Lower leg skin (tissue), 4 donors: ENCODE data around the gene ULBP3. TPM values are rescaled to one million over a fixed set of nuclear protein-coding genes. Genes with fewer than 3 reads are reported as not detected.

Source experiments
- DNase-seq, 2 donors: peaks; one replicate each; pipeline ENCODE4 v3.0.0-alpha.2; 2019; ENCODE audit warnings: low spot score in 2 of 2
- H3K4me3 ChIP-seq: fragments of 200-600 bp; sonication (generic); 2 replicates; pipeline ENCODE4 v1.5.1; 2017; ENCODE audit warnings: mild to moderate bottlenecking, low read depth; ENCODE audit not compliant: poor library complexity, severe bottlenecking
- POLR2A ChIP-seq, 2 donors: fragments of 450-650 bp; IDR thresholded peaks; one replicate each; pipeline ENCODE4 v1.6.1; 2016 to 2017; ENCODE audit warnings: antibody characterized with exemption in 2 of 2, mild to moderate bottlenecking in 1 of 2, moderate library complexity in 1 of 2
- WGBS, 2 donors: methylation state at CpG; one replicate each; pipeline ENCODE4 v1.1.5; 2018; 5-methylcytosine and 5-hydroxymethylcytosine counted together
- intact Hi-C: fragments of 100-400 bp; cut with DNase I; formaldehyde crosslinking; loops from one replicate; pipeline ENCODE4 v1.15.0; 2023; ENCODE audit warnings: low total_unique reads
- total RNA-seq, 4 donors: library from RNA; depleted of rRNA; stranded (reverse); fragments of >200 nt; gene quantifications; one replicate each; pipeline ENCODE4 v1.1.0, GENCODE V29; 2016
- TF ChIP-seq, protein P1 (sequence below), 3 donors: fragments of 450-650 bp; IDR thresholded peaks; one replicate each; pipeline ENCODE4 v1.5.1; 2016; ENCODE audit warnings: antibody characterized with exemption in 3 of 3, mild to moderate bottlenecking in 3 of 3, moderate library complexity in 2 of 3

Gene ULBP3
- total RNA-seq, 4 donors from 2014 or later: 1.2 to 2.4 (median 1.2) TPM; not detected in 1

DNA sequence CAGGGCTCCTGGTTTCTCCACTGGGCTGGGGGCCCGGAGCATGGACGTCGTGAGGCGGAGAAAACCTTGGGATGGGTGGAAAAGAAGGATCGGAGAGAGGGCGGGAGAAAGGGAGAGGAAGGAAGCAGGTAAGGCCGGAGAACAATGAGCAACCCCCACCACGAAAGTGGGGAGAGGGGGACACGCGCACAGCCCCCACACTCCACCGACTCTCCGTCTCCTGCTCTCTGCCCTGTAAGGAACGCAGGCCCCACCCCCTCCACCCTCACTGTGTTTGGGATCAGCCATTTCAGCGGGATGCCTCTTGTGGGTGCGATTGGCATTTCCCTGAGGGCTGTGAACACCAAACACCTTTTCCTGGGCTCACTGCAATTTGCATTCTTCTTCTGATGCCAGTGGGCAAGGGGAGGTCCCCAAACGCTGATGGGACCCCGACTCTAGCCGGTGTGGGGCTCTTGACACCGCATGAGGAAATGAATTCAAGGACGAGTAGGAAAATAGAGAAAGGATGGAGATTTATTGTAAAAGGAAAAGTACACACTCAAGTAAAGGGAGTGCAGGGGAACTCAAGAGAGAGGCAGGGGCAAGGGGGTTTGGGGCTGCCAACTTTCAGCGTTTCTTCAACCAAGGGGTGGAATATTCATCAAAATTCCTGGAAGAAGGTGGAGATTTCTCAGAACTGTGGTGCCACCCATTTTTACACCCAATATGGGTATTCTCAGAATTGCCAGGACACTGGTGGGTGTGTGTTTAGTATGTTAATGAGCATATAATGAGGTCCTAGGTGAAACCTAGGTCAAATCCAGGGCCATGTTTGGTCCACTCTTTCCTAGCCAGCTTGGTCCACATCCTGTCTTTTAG lies 30.5 kb downstream of the ULBP3 start:
- TF ChIP-seq, protein P1, sequence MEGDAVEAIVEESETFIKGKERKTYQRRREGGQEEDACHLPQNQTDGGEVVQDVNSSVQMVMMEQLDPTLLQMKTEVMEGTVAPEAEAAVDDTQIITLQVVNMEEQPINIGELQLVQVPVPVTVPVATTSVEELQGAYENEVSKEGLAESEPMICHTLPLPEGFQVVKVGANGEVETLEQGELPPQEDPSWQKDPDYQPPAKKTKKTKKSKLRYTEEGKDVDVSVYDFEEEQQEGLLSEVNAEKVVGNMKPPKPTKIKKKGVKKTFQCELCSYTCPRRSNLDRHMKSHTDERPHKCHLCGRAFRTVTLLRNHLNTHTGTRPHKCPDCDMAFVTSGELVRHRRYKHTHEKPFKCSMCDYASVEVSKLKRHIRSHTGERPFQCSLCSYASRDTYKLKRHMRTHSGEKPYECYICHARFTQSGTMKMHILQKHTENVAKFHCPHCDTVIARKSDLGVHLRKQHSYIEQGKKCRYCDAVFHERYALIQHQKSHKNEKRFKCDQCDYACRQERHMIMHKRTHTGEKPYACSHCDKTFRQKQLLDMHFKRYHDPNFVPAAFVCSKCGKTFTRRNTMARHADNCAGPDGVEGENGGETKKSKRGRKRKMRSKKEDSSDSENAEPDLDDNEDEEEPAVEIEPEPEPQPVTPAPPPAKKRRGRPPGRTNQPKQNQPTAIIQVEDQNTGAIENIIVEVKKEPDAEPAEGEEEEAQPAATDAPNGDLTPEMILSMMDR (IDR thresholded peaks at IDR 0.05): no peak
- no peak for TF ChIP-seq POLR2A (IDR thresholded peaks at IDR 0.05)
- no peak overlapping the region for H3K4me3 ChIP-seq
- no peak for DNase-seq
- WGBS, 2 donors: 6 to 9% methylated on average over 21 of the region's 21 CpGs
- intact Hi-C loops: no loop called here

DNA sequence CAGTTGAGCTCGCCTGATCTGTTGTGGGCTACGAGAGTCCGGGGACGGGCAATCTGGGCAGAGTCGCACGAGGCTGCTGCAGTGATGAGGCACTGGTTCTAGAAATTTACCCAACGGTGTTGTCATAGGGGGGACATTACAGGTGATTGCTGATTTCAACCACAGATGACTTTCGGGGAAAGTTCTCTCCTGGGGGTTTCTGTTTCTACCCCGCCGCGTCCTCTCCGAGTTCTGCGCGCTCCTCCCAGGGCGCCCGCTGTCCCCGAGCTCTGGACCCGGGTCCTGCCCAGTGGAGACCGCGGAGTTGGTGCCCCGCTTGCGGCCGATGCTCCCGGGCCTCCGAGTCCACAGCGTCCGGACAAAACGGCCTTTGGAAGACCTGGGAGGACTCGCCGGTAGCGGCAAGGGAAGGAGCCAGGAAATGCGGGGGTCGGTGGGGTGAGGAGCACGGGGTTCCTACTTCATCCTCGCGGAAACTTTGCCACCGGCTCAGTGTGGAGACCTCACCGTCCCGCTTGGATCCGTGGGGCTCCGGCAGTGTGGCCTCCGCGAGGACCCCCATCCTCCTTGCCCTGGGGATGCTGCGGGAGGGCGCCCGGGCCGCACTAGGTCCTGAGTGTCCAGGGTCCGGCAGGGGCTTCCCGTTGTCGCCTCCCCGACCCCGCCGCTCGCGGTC lies 31.3 kb downstream of the ULBP3 start:
- no peak for DNase-seq
- whole genome bisulfite sequencing, 2 donors: 2 to 4% methylated on average over 45 to 48 of the region's 55 CpGs
- intact Hi-C loops: no loop called here

DNA sequence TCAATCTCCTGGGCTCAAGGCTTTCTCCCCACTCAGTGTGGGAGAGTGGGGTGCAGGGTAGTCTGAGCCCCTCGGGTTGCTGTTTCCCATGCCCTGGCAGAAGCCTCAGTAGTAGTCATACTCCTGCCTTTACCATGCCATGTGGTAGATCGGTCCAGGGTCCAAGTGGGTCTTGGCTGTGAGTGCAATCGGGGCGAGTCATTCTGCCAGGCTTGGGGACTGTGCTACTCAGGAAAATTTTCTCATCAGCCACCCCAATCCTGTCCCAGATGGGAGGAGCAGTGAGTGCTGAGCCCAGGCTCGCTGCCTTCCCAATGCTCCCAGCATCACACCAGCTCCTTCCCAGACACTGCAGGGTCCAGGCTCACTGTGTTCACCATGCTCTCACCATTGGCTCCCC lies 32.8 kb downstream of the ULBP3 start:
- WGBS, 2 donors: 63 to 73% methylated on average over 5 of the region's 5 CpGs
- TF ChIP-seq POLR2A (IDR thresholded peaks at IDR 0.05): no peak
- TF ChIP-seq, protein P1 (IDR thresholded peaks at IDR 0.05): no peak
- peak in 1 of 2 donors; percentile 54 for DNase-seq
- H3K4me3 ChIP-seq: no peak overlapping the region
- intact Hi-C loops: no loop called here

More for the DNA sequence above, 31.3 kb downstream of the ULBP3 start:
- no peak overlapping the region for H3K4me3 ChIP-seq
- TF ChIP-seq POLR2A (IDR thresholded peaks at IDR 0.05): no peak
- TF ChIP-seq, protein P1 (IDR thresholded peaks at IDR 0.05): no peak

DNA sequence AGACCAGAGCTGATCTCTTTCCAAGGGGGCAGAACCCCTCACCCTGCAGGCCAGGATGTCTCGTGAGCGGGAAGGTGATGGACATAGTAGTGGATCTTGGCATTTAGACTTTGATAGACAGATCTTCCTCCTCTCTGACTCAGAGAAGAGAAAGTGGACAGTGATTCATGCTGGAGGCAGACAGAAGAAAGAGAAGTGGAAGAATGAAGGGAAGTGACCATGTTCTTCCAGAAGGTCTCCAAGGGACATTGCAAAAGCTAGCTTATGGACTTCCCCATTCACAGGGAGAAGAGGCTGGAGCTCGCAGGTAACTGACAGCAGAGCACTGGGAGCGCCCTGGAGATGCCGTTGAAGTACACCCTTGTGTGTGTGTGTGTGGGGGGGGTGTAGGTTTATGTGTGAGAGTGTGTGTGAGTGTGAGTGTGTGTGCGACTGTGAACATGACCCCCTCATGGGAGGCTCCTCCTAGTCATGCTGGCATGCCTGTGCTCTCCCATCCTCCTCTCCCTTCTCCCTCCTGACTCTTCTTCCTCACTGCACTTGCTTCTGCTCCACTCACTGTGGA lies 35.6 kb downstream of the ULBP3 start:
- no peak for DNase-seq
- TF ChIP-seq, protein P1 (IDR thresholded peaks at IDR 0.05): no peak
- no peak for TF ChIP-seq POLR2A (IDR thresholded peaks at IDR 0.05)
- intact Hi-C loops: no loop called here
- H3K4me3 ChIP-seq: no peak overlapping the region
- 86 to 87% methylated on average over 6 of the region's 6 CpGs for WGBS, 2 donors

DNA sequence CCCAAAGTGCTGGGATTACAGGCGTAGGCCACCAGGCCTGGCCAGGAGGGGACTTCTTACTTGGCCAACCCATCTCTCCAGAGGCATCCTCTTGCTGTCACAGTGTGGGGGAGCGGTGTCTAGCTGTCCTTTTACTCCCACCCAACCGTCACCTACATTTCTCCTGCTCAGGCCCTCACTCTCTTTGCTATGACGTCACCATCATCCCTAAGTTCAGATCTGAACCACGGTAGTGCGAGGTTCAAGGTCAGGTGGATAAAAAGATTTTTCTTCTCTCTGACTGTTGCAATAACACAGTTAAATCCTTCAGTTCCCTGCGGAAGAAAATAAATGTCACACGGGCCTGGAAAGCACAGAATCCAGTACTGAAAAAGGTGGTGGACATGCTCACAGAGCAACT lies 36.3 kb downstream of the ULBP3 start:
- WGBS, 2 donors: 92% methylated on average over 8 of the region's 8 CpGs
- no peak for DNase-seq
- H3K4me3 ChIP-seq: no peak overlapping the region
- intact Hi-C loops: no loop called here
- no peak for TF ChIP-seq POLR2A (IDR thresholded peaks at IDR 0.05)
- TF ChIP-seq, protein P1 (IDR thresholded peaks at IDR 0.05): no peak
